GM18517 (cell line): Measurements from ENCODE around the gene EHMT1.
"Not testable (repeated sequence)": the region's sequence is repeated elsewhere in the genome, so short reads cannot be mapped to it uniquely, and the experiment has no call there.

Experiments
- ATAC-seq: cut with Tn5 transposase; IDR thresholded peaks from one replicate; pipeline ENCODE4 v1.9.1; 2021; ENCODE audit warnings: mild to moderate bottlenecking, moderate library complexity; ENCODE audit not compliant: unreplicated experiment

The EHMT1 gene

GRCh38 chr9:137838576-137838975, 219.8 kb downstream of the EHMT1 start:
- no peak for ATAC-seq

GRCh38 chr9:137843355-137843754, 224.6 kb downstream of the EHMT1 start:
- no peak for ATAC-seq

GRCh38 chr9:137851516-137852267, 232.9 kb downstream of the EHMT1 start:
- no peak for ATAC-seq

DNA sequence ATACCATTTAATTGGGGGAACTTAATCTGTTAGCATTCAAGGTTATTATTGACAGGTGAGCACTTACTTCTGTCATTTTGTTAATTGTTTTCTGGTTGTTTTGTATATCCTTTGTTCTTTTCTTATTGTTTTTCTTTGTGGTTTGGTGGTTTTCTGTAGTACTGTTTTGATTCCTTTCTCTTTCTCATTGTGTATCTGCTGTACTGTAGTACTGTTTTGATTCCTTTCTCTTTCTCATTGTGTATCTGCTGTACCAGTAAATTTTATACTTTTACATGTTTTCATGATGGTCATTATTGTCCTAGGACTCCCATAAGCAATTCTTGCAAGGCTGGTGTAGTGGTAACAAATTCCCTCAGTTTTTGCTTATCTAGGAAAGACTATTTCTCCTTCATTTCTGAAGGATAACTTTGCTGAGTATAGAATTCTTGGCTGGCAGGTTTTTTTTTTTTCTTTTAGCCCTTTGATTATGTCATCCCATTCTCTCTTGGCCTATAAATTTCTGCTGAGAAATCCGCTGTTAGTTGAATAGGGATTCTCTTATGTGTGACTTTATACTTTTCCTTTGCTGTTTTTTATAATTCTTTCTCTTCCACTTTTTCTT, 234.7 kb downstream of the EHMT1 start:
- ATAC-seq: no peak

- ATAC-seq: no peak
Measured at GRCh38 chr9:137860361-137860760, 241.6 kb downstream of the EHMT1 start.

DNA sequence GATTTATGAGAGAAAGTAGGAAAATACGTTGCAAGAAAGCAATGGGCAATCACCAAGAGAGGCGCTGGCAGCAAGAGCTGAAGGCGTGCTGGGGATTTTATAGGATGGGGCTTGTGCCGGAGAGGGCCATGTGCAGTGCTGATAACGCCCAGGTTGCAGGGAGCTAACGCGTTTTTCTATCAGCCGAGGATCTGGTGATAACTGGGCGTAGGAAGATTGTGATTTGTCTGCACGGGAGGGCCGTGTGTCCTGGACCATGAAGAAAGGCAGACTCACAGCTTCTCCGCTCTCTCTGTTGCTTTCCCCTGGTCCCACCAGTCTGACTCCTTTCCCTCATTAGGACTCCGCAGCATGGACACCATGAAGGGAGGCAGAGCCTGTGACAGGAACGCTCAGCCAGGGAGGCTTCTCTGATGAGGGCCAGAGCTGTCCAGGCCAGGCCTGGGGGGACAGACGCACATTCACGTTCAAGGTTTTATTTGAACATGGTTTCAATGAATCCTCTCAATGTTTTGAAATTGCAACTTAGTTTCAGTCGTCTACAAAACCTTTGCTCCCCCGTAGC, 246.9 kb downstream of the EHMT1 start:
- no peak for ATAC-seq

- ATAC-seq: no peak
Measured at GRCh38 chr9:137866226-137867141, 247.7 kb downstream of the EHMT1 start.

DNA sequence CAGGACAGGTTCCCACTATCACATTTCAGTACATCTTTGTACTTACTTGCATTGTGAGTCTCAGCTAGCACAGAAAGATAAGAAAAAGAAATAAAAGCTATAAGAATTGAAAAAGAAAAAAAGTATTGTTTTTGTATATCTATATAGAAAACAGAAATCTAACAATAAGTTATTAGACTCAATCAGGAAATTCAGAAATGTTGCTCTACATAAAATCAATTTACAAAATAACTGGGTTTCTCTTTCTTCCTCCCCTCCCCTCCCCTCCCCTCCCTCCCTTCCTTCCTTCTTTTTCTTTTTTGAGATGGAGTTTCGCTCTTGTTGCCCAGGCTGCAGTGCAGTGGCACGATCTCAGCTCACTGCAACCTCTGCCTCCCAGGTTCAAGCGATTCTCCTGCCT, 251.6 kb downstream of the EHMT1 start:
- ATAC-seq: no peak

DNA sequence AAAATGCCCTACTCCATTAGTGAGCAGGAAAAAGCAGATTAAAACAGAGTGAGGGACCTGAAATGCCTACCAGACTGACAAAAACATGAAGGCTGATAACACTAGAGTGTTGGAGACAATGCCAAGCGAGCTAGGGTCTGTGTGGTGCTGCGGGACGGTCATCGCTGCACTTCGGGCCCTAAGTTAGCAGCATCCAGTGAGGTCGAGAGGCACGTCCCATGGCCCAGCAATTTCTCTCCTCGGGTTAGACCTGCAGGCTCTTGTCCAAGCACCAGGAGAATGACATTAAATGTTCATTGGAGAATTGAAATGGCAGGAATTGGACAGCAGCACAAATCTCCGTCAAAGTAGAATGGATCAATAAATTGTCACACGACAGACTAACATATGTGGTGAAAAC, 253.5 kb downstream of the EHMT1 start:
- ATAC-seq: no peak

- ATAC-seq: no peak
Measured at GRCh38 chr9:137873408-137873807, 254.6 kb downstream of the EHMT1 start.

DNA sequence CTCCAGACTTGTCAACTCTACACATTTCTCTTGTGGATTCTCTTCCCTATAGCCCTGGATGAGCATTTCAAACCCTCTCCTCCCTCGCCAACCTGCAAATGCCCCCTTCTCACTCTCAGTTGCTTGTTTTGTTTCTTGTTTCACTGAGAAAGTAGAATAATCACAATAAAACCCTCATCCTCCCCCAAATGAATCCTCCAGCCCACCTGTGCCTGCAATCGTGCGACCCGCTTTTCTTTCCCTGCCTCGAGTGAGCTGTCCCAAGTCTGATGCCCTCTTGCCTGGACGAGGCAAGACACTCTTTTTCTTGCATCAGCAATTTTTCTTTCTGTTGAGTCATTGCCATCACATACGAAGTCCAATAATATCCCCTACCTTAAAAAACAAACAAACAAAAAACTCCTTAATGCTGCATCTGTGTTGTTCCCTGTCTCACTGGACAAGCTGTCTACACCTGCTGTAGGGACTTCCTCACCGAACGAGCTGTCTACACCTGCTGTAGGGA, 255.1 kb downstream of the EHMT1 start:
- no peak for ATAC-seq

- ATAC-seq: no peak
Measured at GRCh38 chr9:137875354-137875753, 256.5 kb downstream of the EHMT1 start.

GRCh38 chr9:137875846-137876245, 257.0 kb downstream of the EHMT1 start:
- ATAC-seq: no peak

DNA sequence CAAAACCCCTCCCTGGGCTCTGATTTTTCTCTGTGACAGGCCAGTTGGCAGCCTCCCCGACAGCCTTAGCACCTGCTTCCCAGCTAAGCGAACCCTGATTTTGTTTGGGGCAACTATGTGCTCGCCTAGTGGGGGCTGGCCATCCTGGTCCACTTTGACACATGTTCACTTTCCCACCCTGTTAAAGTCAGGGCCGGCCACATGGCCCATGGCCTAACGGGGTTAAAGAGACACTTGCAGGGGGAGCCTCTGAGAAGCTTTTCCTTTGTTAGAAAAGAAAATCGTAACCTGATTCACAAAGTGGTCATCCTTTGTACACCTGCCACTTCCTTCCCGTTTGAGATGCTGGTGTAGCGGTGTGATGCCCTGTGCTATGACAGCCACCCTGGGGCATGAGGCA, 257.5 kb downstream of the EHMT1 start:
- no peak for ATAC-seq

DNA sequence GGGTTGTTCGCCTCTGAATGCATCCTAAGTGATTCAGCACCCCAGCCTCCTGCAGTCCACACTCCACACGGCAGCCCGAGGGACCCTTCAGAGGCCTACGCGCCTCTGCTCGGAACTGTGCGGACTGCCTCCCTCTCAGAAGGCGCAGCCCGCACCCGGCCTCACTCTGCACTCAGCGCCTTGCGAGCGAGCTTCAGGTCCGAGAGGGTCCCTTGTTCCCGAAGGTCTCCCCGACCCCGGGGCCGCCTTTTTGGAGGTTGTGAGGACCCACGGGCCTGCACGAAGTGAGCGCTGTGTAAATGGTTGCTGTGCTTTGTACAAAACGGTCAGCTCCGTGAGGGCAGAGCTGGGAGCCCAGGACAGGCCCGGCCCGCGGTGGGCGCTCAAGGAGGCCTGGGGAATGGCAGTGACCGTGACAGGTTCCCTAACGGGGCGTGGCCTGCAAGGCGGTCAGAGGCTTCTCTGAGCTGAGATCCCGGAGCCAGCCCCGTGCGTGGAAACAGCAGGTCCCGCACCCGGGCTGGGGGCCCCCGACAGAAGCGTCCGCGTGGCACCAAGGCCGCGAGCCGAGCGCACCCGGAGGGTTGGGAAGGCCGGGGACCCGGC, 258.1 kb downstream of the EHMT1 start:
- no peak for ATAC-seq

- not testable (repeated sequence) for ATAC-seq
Measured at GRCh38 chr9:137877506-137878122, 258.8 kb downstream of the EHMT1 start, which contains the start of gene CACNA1B. CACNA1B (plus strand) TSS chr9:137877782; CDS start chr9:137877934, 152 bp downstream.

- no peak for ATAC-seq
Measured at GRCh38 chr9:137878146-137878941, 259.5 kb downstream of the EHMT1 start.

- ATAC-seq: no peak
Measured at GRCh38 chr9:137879052-137879451, 260.2 kb downstream of the EHMT1 start.

DNA sequence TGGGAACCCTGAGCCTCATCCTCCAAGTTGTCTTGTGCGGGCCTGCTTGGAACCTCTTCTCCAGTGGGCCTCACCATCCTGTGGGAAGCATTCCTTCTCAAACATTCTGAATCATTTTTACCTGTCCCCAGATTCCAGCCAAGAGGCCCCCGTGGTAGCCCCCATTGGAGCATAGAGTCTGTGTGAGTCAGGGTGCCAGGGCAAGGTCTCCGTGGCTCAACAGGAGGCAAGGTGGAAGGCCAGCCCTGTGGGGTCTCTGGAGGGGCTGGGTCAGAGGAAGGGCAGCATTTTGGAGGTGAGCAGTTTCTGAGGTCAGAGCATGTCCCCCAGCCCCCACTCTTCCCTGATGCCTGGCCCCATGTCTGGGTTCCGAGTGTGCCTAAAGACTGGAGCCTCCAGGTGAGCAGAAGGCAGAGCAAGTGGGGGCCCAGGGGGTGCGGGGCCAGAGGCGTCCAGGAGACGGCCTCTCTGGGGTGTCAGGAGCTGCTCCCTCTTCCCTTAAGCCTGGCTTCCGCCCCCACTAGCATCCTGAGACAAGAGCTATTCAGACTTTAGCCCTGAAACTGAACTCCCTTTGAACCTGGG, 260.9 kb downstream of the EHMT1 start:
- no peak for ATAC-seq
